PC-9 (cell line): ENCODE measurements around the gene GNLY. TPM values are rescaled to one million over a fixed set of nuclear protein-coding genes. Genes with fewer than 3 reads are reported as not detected.

Source experiments
- BruUV-seq: library from RNA; stranded (reverse); fragments of 400-500 nt; replicated peaks from 2 replicates; lab custom pipeline; 2021; lab: Mats Ljungman, UMichigan
- CTCF ChIA-PET: fragments of 300-600 bp; sonication (Branson Sonifier 250); formaldehyde crosslinking; loops from one replicate; lab custom pipeline; 2022; ENCODE audit warnings: antibody characterized with exemption; lab: Charles Lee
- POLR2A ChIA-PET: fragments of 300-600 bp; sonication (Branson Sonifier 250); formaldehyde crosslinking; loops from one replicate; lab custom pipeline; 2022; ENCODE audit warnings: antibody characterized with exemption; ENCODE audit not compliant: unreplicated experiment; lab: Charles Lee
- DNase-seq, 2 experiments: peaks; one replicate each; pipeline versions ENCODE4 v3.0.0 to v3.0.0-alpha.2; 2015 to 2022; ENCODE audit warnings: mixed read lengths in 1 of 2
- H2AFZ ChIP-seq: fragments of 200-600 bp; sonication (generic); 2 replicates; pipeline ENCODE4 v1.8.1; 2017; ENCODE audit warnings: antibody characterized with exemption
- H3F3A ChIP-seq: fragments of 200-600 bp; sonication (generic); 2 replicates; pipeline ENCODE4 v1.8.1; 2017; ENCODE audit warnings: antibody characterized with exemption, mild to moderate bottlenecking, low read depth; ENCODE audit not compliant: insufficient read depth
- H3K27ac ChIP-seq: fragments of 200-600 bp; sonication (generic); 2 replicates; pipeline ENCODE4 v1.6.1; 2016; ENCODE audit warnings: mixed run types
- H3K27me3 ChIP-seq: fragments of 200-600 bp; sonication (generic); 2 replicates; pipeline ENCODE4 v1.6.1; 2016; ENCODE audit warnings: low read depth, mixed run types; ENCODE audit not compliant: insufficient read depth
- H3K36me3 ChIP-seq: fragments of 200-600 bp; sonication (generic); 2 replicates; pipeline ENCODE4 v1.6.1; 2016; ENCODE audit warnings: low read depth, mixed run types
- H3K4me1 ChIP-seq: fragments of 200-600 bp; sonication (generic); replicated peaks from 2 replicates; pipeline ENCODE4 v1.6.1; 2016; ENCODE audit warnings: mixed run types; ENCODE audit not compliant: insufficient read depth
- H3K4me2 ChIP-seq: fragments of 200-600 bp; sonication (generic); 2 replicates; pipeline ENCODE4 v1.6.1; 2017; ENCODE audit warnings: mixed run types
- H3K4me3 ChIP-seq: fragments of 200-600 bp; sonication (generic); 2 replicates; pipeline ENCODE4 v1.6.1; 2016; ENCODE audit warnings: mixed run types
- H3K79me2 ChIP-seq: fragments of 200-600 bp; sonication (generic); 2 replicates; pipeline ENCODE4 v1.6.1; 2017; ENCODE audit warnings: low read depth, mixed run types
- H3K9me2 ChIP-seq: fragments of 200-600 bp; sonication (generic); 2 replicates; pipeline ENCODE4 v1.8.1; 2017; ENCODE audit warnings: mild to moderate bottlenecking; ENCODE audit not compliant: insufficient read depth
- H3K9me3 ChIP-seq: fragments of 200-600 bp; sonication (generic); 2 replicates; pipeline ENCODE4 v1.8.1; 2016; ENCODE audit warnings: low read depth; ENCODE audit not compliant: insufficient read depth
- H4K20me1 ChIP-seq: fragments of 200-600 bp; sonication (generic); 2 replicates; pipeline ENCODE4 v1.8.1; 2017; ENCODE audit not compliant: insufficient read depth
- CTCF ChIP-seq: fragments of 200-600 bp; sonication (generic); conservative IDR thresholded peaks from 2 replicates; pipeline ENCODE4 v1.6.1; 2017; ENCODE audit warnings: mixed run types, antibody characterized with exemption, mild to moderate bottlenecking, moderate library complexity
- EZH2 ChIP-seq: fragments of 200-600 bp; sonication (generic); IDR thresholded peaks from 2 replicates; pipeline ENCODE4 v1.8.0; 2017; ENCODE audit warnings: antibody characterized with exemption, low read depth
- intact Hi-C: fragments of 100-400 bp; cut with micrococcal nuclease; formaldehyde crosslinking; loops from one replicate; pipeline ENCODE4 v1.10.0; 2022; ENCODE audit not compliant: unreplicated experiment
- total RNA-seq: library from RNA; stranded (reverse); gene quantifications from 2 replicates; pipeline ENCODE4 v1.2.3, GENCODE V29; 2021

GNLY gene
- total RNA-seq, 1 experiment from 2014 or later, result not detected

- no peaks in the 10 kb centered on the region for H3K4me1 ChIP-seq
- no peak overlapping the region for H3K4me2 ChIP-seq
- no peaks in the 10 kb centered on the region for H3K9me2 ChIP-seq
- H3K27me3 ChIP-seq, result no peaks in the 10 kb centered on the region
- BruUV-seq, result no TSS peak
- no peaks in the 10 kb centered on the region for H4K20me1 ChIP-seq
- H3K79me2 ChIP-seq, result no peaks in the 10 kb centered on the region
- no peak overlapping the region for H3K27ac ChIP-seq
- CTCF ChIA-PET, result interaction anchor here (1.0 kb wide), 1 partner anchor 35 kb away, joined by 6 read pairs; no protein-coding TSS in a partner anchor
- intact Hi-C loops, result no loop called here
- no peak overlapping the region for H3K4me3 ChIP-seq
- no peak for TF ChIP-seq CTCF
- no peak for TF ChIP-seq EZH2
- H3F3A ChIP-seq, result no peaks in the 10 kb centered on the region
- H3K9me3 ChIP-seq, result no peaks in the 10 kb centered on the region
- H2AFZ ChIP-seq, result no peak overlapping the region
- no peak for DNase-seq
- no peaks in the 10 kb centered on the region for H3K36me3 ChIP-seq
- POLR2A ChIA-PET, result no interaction called here
These were observed 20.7 kb downstream of the GNLY start for GRCh38 chr2:85714841-85715240.

- Histone ChIP-seq H3F3A (no peaks in the 10 kb centered on the region), H3K4me2 (no peak overlapping the region), H3K9me3 (no peaks in the 10 kb centered on the region), H3K4me1 (no peaks in the 10 kb centered on the region), H3K79me2 (no peaks in the 10 kb centered on the region), H3K4me3 (no peak overlapping the region), H3K27ac (no peak overlapping the region), H3K36me3 (no peaks in the 10 kb centered on the region), H2AFZ (no peak overlapping the region), H3K9me2 (no peaks in the 10 kb centered on the region), H3K27me3 (no peaks in the 10 kb centered on the region), H4K20me1 (no peaks in the 10 kb centered on the region)
- TF ChIP-seq EZH2 (no peak), CTCF (no peak)
- no peak for DNase-seq
- ChIA-PET CTCF (no interaction called here), POLR2A (interaction anchor here (0.6 kb wide), 1 partner anchor 96 kb away, joined by 9 read pairs; no protein-coding TSS in a partner anchor)
- intact Hi-C loops, result no loop called here
- BruUV-seq, result no TSS peak
These were observed 22.3 kb downstream of the GNLY start for GRCh38 chr2:85716346-85716914.

- no peak for DNase-seq
- no peak overlapping the region for H3K27ac ChIP-seq
- no peaks in the 10 kb centered on the region for H3K4me1 ChIP-seq
- no peaks in the 10 kb centered on the region for H3K9me3 ChIP-seq
- CTCF ChIA-PET, result interaction anchor here (0.5 kb wide), 1 partner anchor 247 kb away, joined by 3 read pairs; no protein-coding TSS in a partner anchor
- no peak overlapping the region for H3K4me2 ChIP-seq
- H3K79me2 ChIP-seq, result no peaks in the 10 kb centered on the region
- intact Hi-C loops, result no loop called here
- no peaks in the 10 kb centered on the region for H4K20me1 ChIP-seq
- no peaks in the 10 kb centered on the region for H3K27me3 ChIP-seq
- BruUV-seq, result no TSS peak
- no peaks in the 10 kb centered on the region for H3K9me2 ChIP-seq
- H3F3A ChIP-seq, result no peaks in the 10 kb centered on the region
- no peak overlapping the region for H2AFZ ChIP-seq
- no peaks in the 10 kb centered on the region for H3K36me3 ChIP-seq
- POLR2A ChIA-PET, result no interaction called here
- TF ChIP-seq CTCF (no peak), EZH2 (no peak)
- H3K4me3 ChIP-seq, result no peak overlapping the region
These were observed 23.3 kb downstream of the GNLY start for GRCh38 chr2:85717308-85718008.
